Neural progenitor cell (in vitro differentiated cells): ENCODE measurements around the gene FAM174C.

Experiments
- EZH2phosphoT487 ChIP-seq: fragments of 200-600 bp; sonication (generic); IDR thresholded peaks from 2 replicates; pipeline ENCODE4 v1.6.1; 2017; ENCODE audit warnings: antibody characterized with exemption
- TF ChIP-seq, protein P1 (sequence below): fragments of 200-600 bp; sonication (generic); IDR thresholded peaks from 2 replicates; pipeline ENCODE4 v1.5.1; 2017; ENCODE audit warnings: antibody characterized with exemption, mild to moderate bottlenecking

DNA sequence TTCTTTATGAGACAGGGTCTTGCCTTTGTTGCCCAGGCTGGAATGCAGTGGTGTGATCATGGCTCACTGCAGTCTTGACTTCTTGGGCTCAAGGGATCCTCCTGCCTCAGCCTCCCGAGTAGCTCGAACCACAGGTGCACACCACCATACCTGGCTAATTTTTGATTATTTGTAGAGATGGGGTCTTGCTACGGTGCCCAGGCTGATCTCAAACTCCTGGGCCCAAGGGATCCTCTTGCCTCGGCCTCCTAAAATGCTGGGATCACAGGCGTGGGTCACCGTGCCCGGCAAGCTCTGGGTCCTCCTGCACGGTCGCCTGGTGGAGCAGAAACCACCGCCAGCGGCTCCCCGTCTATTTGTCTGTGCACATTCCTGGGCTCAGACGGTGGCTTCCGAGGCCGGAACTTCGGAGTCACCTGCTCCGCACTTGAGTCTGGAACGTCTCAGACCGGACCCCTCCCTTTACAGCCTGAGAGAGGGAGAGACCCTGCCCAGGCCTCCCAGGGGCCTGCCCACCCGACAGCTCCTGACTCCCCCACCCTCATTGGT lies 32.5 kb downstream of the FAM174C start:
- TF ChIP-seq, protein P1, sequence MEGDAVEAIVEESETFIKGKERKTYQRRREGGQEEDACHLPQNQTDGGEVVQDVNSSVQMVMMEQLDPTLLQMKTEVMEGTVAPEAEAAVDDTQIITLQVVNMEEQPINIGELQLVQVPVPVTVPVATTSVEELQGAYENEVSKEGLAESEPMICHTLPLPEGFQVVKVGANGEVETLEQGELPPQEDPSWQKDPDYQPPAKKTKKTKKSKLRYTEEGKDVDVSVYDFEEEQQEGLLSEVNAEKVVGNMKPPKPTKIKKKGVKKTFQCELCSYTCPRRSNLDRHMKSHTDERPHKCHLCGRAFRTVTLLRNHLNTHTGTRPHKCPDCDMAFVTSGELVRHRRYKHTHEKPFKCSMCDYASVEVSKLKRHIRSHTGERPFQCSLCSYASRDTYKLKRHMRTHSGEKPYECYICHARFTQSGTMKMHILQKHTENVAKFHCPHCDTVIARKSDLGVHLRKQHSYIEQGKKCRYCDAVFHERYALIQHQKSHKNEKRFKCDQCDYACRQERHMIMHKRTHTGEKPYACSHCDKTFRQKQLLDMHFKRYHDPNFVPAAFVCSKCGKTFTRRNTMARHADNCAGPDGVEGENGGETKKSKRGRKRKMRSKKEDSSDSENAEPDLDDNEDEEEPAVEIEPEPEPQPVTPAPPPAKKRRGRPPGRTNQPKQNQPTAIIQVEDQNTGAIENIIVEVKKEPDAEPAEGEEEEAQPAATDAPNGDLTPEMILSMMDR: no peak
- TF ChIP-seq EZH2phosphoT487: no peak
